WTC11 (cell line): ENCODE results near the gene ERGIC2. TPM values are rescaled to one million over a fixed set of nuclear protein-coding genes. Genes with fewer than 3 reads are reported as not detected.

Experiments used
- ATAC-seq: fragments of 200-7000 bp; cut with Tn5 transposase; 2 replicates; pipeline ENCODE4 v1.10.0; 2021; ENCODE audit warnings: mild to moderate bottlenecking, moderate library complexity
- CTCF ChIA-PET: fragments of 300-600 bp; sonication (Branson Sonifier 250); formaldehyde crosslinking; loops from one replicate; lab custom pipeline; 2021; ENCODE audit warnings: antibody characterized with exemption; lab: Charles Lee
- POLR2A ChIA-PET: fragments of 350-600 bp; sonication (Branson Sonifier 250); formaldehyde crosslinking; loops from one replicate; lab custom pipeline; 2021; ENCODE audit warnings: antibody characterized with exemption; lab: Charles Lee
- DNase-seq: peaks from one replicate; pipeline ENCODE4 v3.0.0; 2021; ENCODE audit warnings: low spot score
- H3K27ac Mint-ChIP-seq: 2 replicates; pipeline ENCODE4 v1.8.0; 2021; ENCODE audit warnings: mixed read lengths
- H3K27me3 Mint-ChIP-seq: 2 replicates; pipeline ENCODE4 v1.8.0; 2021; ENCODE audit warnings: low read depth, mild to moderate bottlenecking, moderate library complexity, mixed read lengths
- H3K36me3 Mint-ChIP-seq: 2 replicates; pipeline ENCODE4 v1.8.0; 2021; ENCODE audit warnings: mixed read lengths
- H3K4me1 Mint-ChIP-seq: 2 replicates; pipeline ENCODE4 v1.8.0; 2022; ENCODE audit warnings: mixed read lengths
- H3K4me3 Mint-ChIP-seq: 2 replicates; pipeline ENCODE4 v1.8.0; 2021; ENCODE audit warnings: mild to moderate bottlenecking, moderate library complexity, mixed read lengths
- H3K9me3 Mint-ChIP-seq: 2 replicates; pipeline ENCODE4 v1.8.0; 2021; ENCODE audit warnings: mixed read lengths
- AFF4 ChIP-seq: sonication (generic); formaldehyde crosslinking; IDR thresholded peaks from 2 replicates; pipeline ENCODE4 v1.8.1; 2023; ENCODE audit warnings: mild to moderate bottlenecking, missing genetic modification reagents, borderline replicate concordance
- ATF6 ChIP-seq: sonication (generic); formaldehyde crosslinking; IDR thresholded peaks from 2 replicates; pipeline ENCODE4 v1.8.1; 2023; ENCODE audit warnings: mild to moderate bottlenecking, missing genetic modification reagents
- CREM ChIP-seq: sonication (generic); formaldehyde crosslinking; IDR thresholded peaks from 2 replicates; pipeline ENCODE4 v1.8.1; 2022; ENCODE audit warnings: mild to moderate bottlenecking, missing genetic modification reagents, moderate library complexity
- E2F4 ChIP-seq: sonication (generic); formaldehyde crosslinking; IDR thresholded peaks from 2 replicates; pipeline ENCODE4 v1.8.1; 2022; ENCODE audit warnings: low read depth, mild to moderate bottlenecking, moderate library complexity, missing genetic modification reagents, borderline replicate concordance
- E2F5 ChIP-seq: sonication (generic); formaldehyde crosslinking; IDR thresholded peaks from 2 replicates; pipeline ENCODE4 v1.8.1; 2022; ENCODE audit warnings: mild to moderate bottlenecking, moderate library complexity, missing genetic modification reagents
- FOXK1 ChIP-seq: sonication (generic); formaldehyde crosslinking; IDR thresholded peaks from 2 replicates; pipeline ENCODE4 v1.8.0; 2022; ENCODE audit warnings: mild to moderate bottlenecking, moderate library complexity, missing genetic modification reagents
- GRHL2 ChIP-seq: fragments of 250-450 bp; sonication (Bioruptor Pico); IDR thresholded peaks from 2 replicates; pipeline ENCODE4 v1.8.0; 2022; ENCODE audit warnings: mild to moderate bottlenecking, moderate library complexity; ENCODE audit not compliant: insufficient replicate concordance, severe bottlenecking
- GTF2I ChIP-seq: fragments of 250-450 bp; sonication (Bioruptor Pico); conservative IDR thresholded peaks from 2 replicates; pipeline ENCODE4 v1.4.0; 2021; ENCODE audit warnings: mild to moderate bottlenecking
- IRF1 ChIP-seq: sonication (generic); formaldehyde crosslinking; IDR thresholded peaks from 2 replicates; pipeline ENCODE4 v1.8.0; 2023; ENCODE audit warnings: missing genetic modification reagents
- JAZF1 ChIP-seq: fragments of 250-450 bp; sonication (Bioruptor Pico); IDR thresholded peaks from 2 replicates; pipeline ENCODE4 v1.9.0; 2021; ENCODE audit warnings: moderate library complexity, mild to moderate bottlenecking, inconsistent platforms
- MXD4 ChIP-seq: fragments of 250-450 bp; sonication (Bioruptor Pico); IDR thresholded peaks from 2 replicates; pipeline ENCODE4 v1.8.0; 2021; ENCODE audit warnings: mild to moderate bottlenecking, moderate library complexity, borderline replicate concordance
- NFE2L1 ChIP-seq: sonication (generic); formaldehyde crosslinking; IDR thresholded peaks from 2 replicates; pipeline ENCODE4 v1.8.1; 2023; ENCODE audit warnings: missing genetic modification reagents
- NR1H2 ChIP-seq: sonication (generic); formaldehyde crosslinking; IDR thresholded peaks from 2 replicates; pipeline ENCODE4 v1.9.0; 2021; ENCODE audit warnings: mild to moderate bottlenecking, moderate library complexity, missing genetic modification reagents
- NR3C1 ChIP-seq: sonication (generic); formaldehyde crosslinking; conservative IDR thresholded peaks from 2 replicates; pipeline ENCODE4 v1.8.1; 2023; ENCODE audit warnings: low read depth, mild to moderate bottlenecking, missing genetic modification reagents
- OVOL2 ChIP-seq: fragments of 250-450 bp; sonication (Bioruptor Pico); IDR thresholded peaks from 2 replicates; pipeline ENCODE4 v1.9.0; 2021; ENCODE audit warnings: mild to moderate bottlenecking, borderline replicate concordance
- PRDM15 ChIP-seq: sonication (generic); formaldehyde crosslinking; IDR thresholded peaks from 2 replicates; pipeline ENCODE4 v1.8.0; 2022; ENCODE audit warnings: missing genetic modification reagents
- ZBTB21 ChIP-seq: sonication (generic); formaldehyde crosslinking; IDR thresholded peaks from 2 replicates; pipeline ENCODE4 v1.8.1; 2023; ENCODE audit warnings: mild to moderate bottlenecking, missing genetic modification reagents, borderline replicate concordance
- ZNF138 ChIP-seq: sonication (generic); formaldehyde crosslinking; conservative IDR thresholded peaks from 2 replicates; pipeline ENCODE4 v1.8.1; 2022; ENCODE audit warnings: mild to moderate bottlenecking, moderate library complexity, missing genetic modification reagents
- ZNF396 ChIP-seq: fragments of 250-450 bp; sonication (Bioruptor Pico); IDR thresholded peaks from 2 replicates; pipeline ENCODE4 v1.8.0; 2021; ENCODE audit warnings: mild to moderate bottlenecking, moderate library complexity, borderline replicate concordance
- ZNF425 ChIP-seq: fragments of 250-450 bp; sonication (Bioruptor Pico); conservative IDR thresholded peaks from 2 replicates; pipeline ENCODE4 v1.9.0; 2021; ENCODE audit warnings: mild to moderate bottlenecking
- total RNA-seq: library from RNA; stranded (reverse); gene quantifications from 3 replicates; pipeline ENCODE4 v1.2.3, GENCODE V29; 2021

ERGIC2 gene
- total RNA-seq, 1 experiment from 2014 or later = 51.4 TPM

GRCh38 chr12:29322157-29322556 is 58.8 kb downstream of the ERGIC2 start (continued):
- no peak for TF ChIP-seq NFE2L1 (CRISPR knock-in tag)

- no peak for TF ChIP-seq GRHL2 (CRISPR knock-in tag)
- TF ChIP-seq ZNF138 (CRISPR knock-in tag) = no peak
- TF ChIP-seq IRF1 = no peak
- no peak for TF ChIP-seq CREM (CRISPR knock-in tag)
- TF ChIP-seq ZBTB21 = no peak
- no peak for TF ChIP-seq NR3C1
- TF ChIP-seq ZNF396 = no peak
- TF ChIP-seq NR1H2 (CRISPR knock-in tag) = no peak
- TF ChIP-seq JAZF1 (CRISPR knock-in tag) = no peak
- no peak for TF ChIP-seq ZNF425 (CRISPR knock-in tag)
- no peak for TF ChIP-seq AFF4
- no peak for TF ChIP-seq FOXK1 (CRISPR knock-in tag)
- no peak for TF ChIP-seq PRDM15 (CRISPR knock-in tag)
- TF ChIP-seq E2F5 (CRISPR knock-in tag) = no peak
- TF ChIP-seq ATF6 (CRISPR knock-in tag) = no peak
- TF ChIP-seq E2F4 (CRISPR knock-in tag) = no peak
- no peak for TF ChIP-seq OVOL2 (CRISPR knock-in tag)
- TF ChIP-seq MXD4 (CRISPR knock-in tag) = no peak
- TF ChIP-seq GTF2I (CRISPR knock-in tag) = no peak
- Mint-ChIP-seq H3K4me3 (no peak overlapping the region), H3K36me3 (peaks cover 45% of the 10 kb centered on the region), H3K9me3 (peaks cover 42% of the 10 kb centered on the region), H3K4me1 (peaks cover 12% of the 10 kb centered on the region), H3K27me3 (no peaks in the 10 kb centered on the region; the same call in 1 of the 2 replicates), H3K27ac (no peak overlapping the region)
- ATAC-seq (no peak), DNase-seq (no peak)
- POLR2A ChIA-PET = no interaction called here
- CTCF ChIA-PET = no interaction called here
These were observed 60.5 kb downstream of the ERGIC2 start for GRCh38 chr12:29320295-29321085.
